MM.1S (cell line): ENCODE measurements around the gene PPL.

Experiments
- DNase-seq: peaks from one replicate; pipeline ENCODE4 v3.0.0-alpha.2; 2015
- H2AFZ ChIP-seq: fragments of 300-600 bp; sonication (generic); 2 replicates; pipeline ENCODE4 v1.6.0; 2016; ENCODE audit warnings: antibody characterized with exemption, low read length
- H3F3A ChIP-seq: fragments of 300-600 bp; sonication (generic); 2 replicates; pipeline ENCODE4 v1.6.1; 2016; ENCODE audit warnings: mild to moderate bottlenecking, antibody characterized with exemption, low read length, moderate library complexity, mixed read lengths; ENCODE audit not compliant: insufficient read depth
- H3K27ac ChIP-seq: fragments of 300-600 bp; sonication (generic); 2 replicates; pipeline ENCODE4 v1.5.1; 2016; ENCODE audit warnings: mild to moderate bottlenecking, low read length
- H3K27me3 ChIP-seq: fragments of 300-600 bp; sonication (generic); replicated peaks from 2 replicates; pipeline ENCODE4 v1.6.0; 2016; ENCODE audit warnings: low read length; ENCODE audit not compliant: insufficient read depth
- H3K36me3 ChIP-seq: fragments of 300-600 bp; sonication (generic); replicated peaks from 2 replicates; pipeline ENCODE4 v1.6.1; 2016; ENCODE audit warnings: mild to moderate bottlenecking, low read length, mixed read lengths; ENCODE audit not compliant: insufficient read depth
- H3K4me1 ChIP-seq: fragments of 300-600 bp; sonication (generic); 2 replicates; pipeline ENCODE4 v1.6.1; 2016; ENCODE audit warnings: low read length, mixed read lengths
- H3K4me2 ChIP-seq: fragments of 300-600 bp; sonication (generic); 2 replicates; pipeline ENCODE4 v1.6.0; 2016; ENCODE audit warnings: low read depth, low read length
- H3K4me3 ChIP-seq: fragments of 300-600 bp; sonication (generic); 2 replicates; pipeline ENCODE4 v1.5.1; 2016; ENCODE audit warnings: low read length, mixed read lengths
- H3K79me2 ChIP-seq: fragments of 300-600 bp; sonication (generic); 2 replicates; pipeline ENCODE4 v1.6.1; 2016; ENCODE audit warnings: mixed run types, low read length, mixed read lengths
- H3K9ac ChIP-seq: fragments of 300-600 bp; sonication (generic); 2 replicates; pipeline ENCODE4 v1.6.1; 2016; ENCODE audit warnings: low read length, mixed read lengths
- H3K9me2 ChIP-seq: fragments of 300-600 bp; sonication (generic); replicated peaks from 2 replicates; pipeline ENCODE4 v1.6.1; 2016; ENCODE audit warnings: mild to moderate bottlenecking, low read length, mixed read lengths; ENCODE audit not compliant: insufficient read depth
- H3K9me3 ChIP-seq: fragments of 300-600 bp; sonication (generic); replicated peaks from 2 replicates; pipeline ENCODE4 v1.6.1; 2016; ENCODE audit warnings: mild to moderate bottlenecking, low read length, mixed read lengths; ENCODE audit not compliant: insufficient read depth
- H4K20me1 ChIP-seq: fragments of 300-600 bp; sonication (generic); 2 replicates; pipeline ENCODE4 v1.6.1; 2016; ENCODE audit warnings: mild to moderate bottlenecking, low read length, moderate library complexity, mixed read lengths; ENCODE audit not compliant: insufficient read depth
- CTCF ChIP-seq: fragments of 300-600 bp; sonication (generic); IDR thresholded peaks from 2 replicates; pipeline ENCODE4 v1.5.1; 2016; ENCODE audit warnings: antibody characterized with exemption, low read length, mixed read lengths
- EZH2 ChIP-seq: fragments of 300-600 bp; sonication (generic); optimal IDR thresholded peaks from 2 replicates; pipeline ENCODE3; 2017; ENCODE audit warnings: low read depth, mild to moderate bottlenecking, antibody characterized with exemption, low read length, mixed read lengths
- EZH2phosphoT487 ChIP-seq: fragments of 300-600 bp; sonication (generic); IDR thresholded peaks from 2 replicates; pipeline ENCODE4 v1.6.1; 2018; ENCODE audit warnings: antibody characterized with exemption, low read length

Gene PPL

GRCh38 chr16:4879049-4879448, 57.9 kb downstream of the PPL start:
- H3K9me3 ChIP-seq = no peaks in the 10 kb centered on the region
- peaks cover 6% of the 10 kb centered on the region; the same call in 1 of the 2 replicates for H3K36me3 ChIP-seq
- no peak for DNase-seq
- no peaks in the 10 kb centered on the region for H3F3A ChIP-seq
- no peaks in the 10 kb centered on the region for H3K79me2 ChIP-seq
- no peaks in the 10 kb centered on the region for H3K9me2 ChIP-seq
- no peak overlapping the region for H3K4me2 ChIP-seq
- H3K27ac ChIP-seq = no peak overlapping the region
- no peak overlapping the region for H3K4me3 ChIP-seq
- H3K9ac ChIP-seq = no peak overlapping the region
- no peaks in the 10 kb centered on the region for H3K4me1 ChIP-seq
- TF ChIP-seq EZH2phosphoT487 = no peak
- H3K27me3 ChIP-seq = no peaks in the 10 kb centered on the region
- no peaks in the 10 kb centered on the region for H4K20me1 ChIP-seq
- no peak overlapping the region for H2AFZ ChIP-seq

- no peaks in the 10 kb centered on the region for H3K9me3 ChIP-seq
- H3K27ac ChIP-seq = no peak overlapping the region
- no peak overlapping the region for H3K4me2 ChIP-seq
- H2AFZ ChIP-seq = no peak overlapping the region
- H3K4me3 ChIP-seq = no peak overlapping the region
- TF ChIP-seq CTCF = no peak
- no peak for TF ChIP-seq EZH2phosphoT487
- TF ChIP-seq EZH2 = no peak
- no peaks in the 10 kb centered on the region for H3F3A ChIP-seq
- peaks cover 3% of the 10 kb centered on the region; the same call in 1 of the 2 replicates for H3K36me3 ChIP-seq
- no peak overlapping the region for H3K9ac ChIP-seq
- no peaks in the 10 kb centered on the region for H4K20me1 ChIP-seq
- H3K4me1 ChIP-seq = no peaks in the 10 kb centered on the region
- H3K79me2 ChIP-seq = no peaks in the 10 kb centered on the region
- no peak for DNase-seq
- no peaks in the 10 kb centered on the region for H3K9me2 ChIP-seq
- no peaks in the 10 kb centered on the region for H3K27me3 ChIP-seq
Observed at GRCh38 chr16:4877380-4877685, 59.6 kb downstream of the PPL start.

GRCh38 chr16:4876646-4877379, 60.1 kb downstream of the PPL start:
- DNase-seq = no peak
- H4K20me1 ChIP-seq = no peaks in the 10 kb centered on the region
- no peak overlapping the region for H2AFZ ChIP-seq
- H3K9me3 ChIP-seq = no peaks in the 10 kb centered on the region
- no peaks in the 10 kb centered on the region for H3K4me1 ChIP-seq
- no peaks in the 10 kb centered on the region for H3K9me2 ChIP-seq
- no peaks in the 10 kb centered on the region for H3F3A ChIP-seq
- H3K36me3 ChIP-seq = peaks cover 3% of the 10 kb centered on the region; the same call in 1 of the 2 replicates
- no peaks in the 10 kb centered on the region for H3K79me2 ChIP-seq
- no peak overlapping the region for H3K4me3 ChIP-seq
- no peak overlapping the region for H3K4me2 ChIP-seq
- no peak overlapping the region for H3K27ac ChIP-seq
- no peaks in the 10 kb centered on the region for H3K27me3 ChIP-seq
- H3K9ac ChIP-seq = no peak overlapping the region
- TF ChIP-seq CTCF (no peak), EZH2phosphoT487 (no peak), EZH2 (no peak)

GRCh38 chr16:4874666-4875065, 62.3 kb downstream of the PPL start:
- no peaks in the 10 kb centered on the region for H3K9me2 ChIP-seq
- no peak overlapping the region for H2AFZ ChIP-seq
- DNase-seq = no peak
- H3K27me3 ChIP-seq = no peaks in the 10 kb centered on the region
- no peak overlapping the region for H3K9ac ChIP-seq
- no peaks in the 10 kb centered on the region for H3K4me1 ChIP-seq
- H3K36me3 ChIP-seq = no peaks in the 10 kb centered on the region
- no peak overlapping the region for H3K4me2 ChIP-seq
- H3K27ac ChIP-seq = no peak overlapping the region
- no peaks in the 10 kb centered on the region for H3K9me3 ChIP-seq
- H3K4me3 ChIP-seq = no peak overlapping the region
- H4K20me1 ChIP-seq = no peaks in the 10 kb centered on the region
- no peaks in the 10 kb centered on the region for H3F3A ChIP-seq
- H3K79me2 ChIP-seq = no peaks in the 10 kb centered on the region
- TF ChIP-seq CTCF (no peak), EZH2 (no peak), EZH2phosphoT487 (no peak)
